Omental fat pad (tissue), 4 donors: ENCODE data around the gene SLC4A2. TPM values are rescaled to one million over a fixed set of nuclear protein-coding genes. Genes with fewer than 3 reads are reported as not detected.

Experiments used
- ATAC-seq: fragments of 150-250 bp; one replicate; pipeline ENCODE4 v1.9.1; 2016; ENCODE audit warnings: mild to moderate bottlenecking, moderate library complexity; ENCODE audit not compliant: low FRiP score
- DNase-seq: peaks from one replicate; pipeline ENCODE4 v3.0.0-alpha.2; 2019; ENCODE audit warnings: low spot score
- CTCF ChIP-seq, 3 donors: fragments of 450-650 bp; IDR thresholded peaks; one replicate each; pipeline ENCODE4 v1.5.1; 2016 to 2017; ENCODE audit warnings: antibody characterized with exemption in 3 of 3, mild to moderate bottlenecking in 3 of 3, moderate library complexity in 2 of 3
- total RNA-seq, 4 donors: library from RNA; depleted of rRNA; stranded (reverse); fragments of >200 nt; gene quantifications; one replicate each; pipeline ENCODE4 v1.1.0, GENCODE V29; 2016

Gene SLC4A2
- total RNA-seq, 4 donors from 2014 or later: 115 to 126 (median 118) TPM

- no peak for TF ChIP-seq CTCF (IDR thresholded peaks at IDR 0.05)
- DNase-seq (no peak), ATAC-seq (no peak)
Observed at GRCh38 chr7:151032936-151033863, 26.2 kb upstream of the SLC4A2 start.

DNA sequence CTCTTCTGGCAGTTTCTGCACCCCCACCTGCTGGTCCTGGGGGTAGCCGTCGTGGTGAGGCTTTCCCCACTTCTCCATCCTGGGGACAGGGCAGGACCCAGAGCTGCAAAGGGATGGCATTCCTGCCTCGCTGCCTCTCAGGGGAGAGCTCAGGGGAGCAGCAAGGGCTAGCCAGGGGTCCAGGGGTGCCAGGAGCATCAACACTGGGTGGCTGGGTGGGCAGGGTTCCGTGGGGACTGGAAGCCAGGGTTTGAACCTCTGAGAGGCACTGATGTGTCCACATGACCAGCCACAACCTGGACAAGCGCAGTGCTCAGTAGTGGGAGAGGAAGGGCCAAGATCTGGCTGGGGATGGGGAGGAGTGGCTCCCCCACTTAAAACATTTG is 25.5 kb upstream of the SLC4A2 start:
- TF ChIP-seq CTCF (IDR thresholded peaks at IDR 0.05): no peak
- DNase-seq: no peak
- no peak for ATAC-seq

DNA sequence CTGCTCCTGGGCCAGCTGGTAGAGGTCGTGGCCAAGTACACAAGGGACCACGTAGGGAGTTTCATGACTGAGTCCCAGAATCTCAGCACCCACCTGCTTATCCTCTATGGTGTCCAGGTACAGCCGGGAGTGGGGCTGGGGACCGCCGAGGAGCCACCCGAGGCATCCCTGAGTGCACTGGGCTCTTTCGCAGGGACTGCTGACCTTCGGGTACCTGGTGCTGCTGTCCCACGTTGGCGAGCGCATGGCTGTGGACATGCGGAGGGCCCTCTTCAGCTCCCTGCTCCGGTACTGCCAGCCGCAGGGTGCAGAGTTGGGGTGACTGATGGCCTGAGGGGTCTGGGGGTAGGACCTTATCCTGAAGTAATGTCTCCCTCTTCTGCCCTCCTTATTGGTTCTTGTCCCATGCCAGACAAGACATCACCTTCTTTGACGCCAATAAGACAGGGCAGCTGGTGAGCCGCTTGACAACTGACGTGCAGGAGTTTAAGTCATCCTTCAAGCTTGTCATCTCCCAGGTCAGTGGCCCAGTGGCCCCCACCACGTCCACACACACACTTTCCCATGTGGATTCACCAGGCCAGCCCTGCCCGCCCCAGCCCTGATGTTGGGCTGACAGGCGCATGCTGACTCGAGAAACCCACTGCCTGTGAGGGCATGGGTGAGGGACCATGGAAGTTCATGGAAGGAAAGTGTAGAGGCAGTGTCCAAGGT is 24.9 kb upstream of the SLC4A2 start:
- TF ChIP-seq CTCF (IDR thresholded peaks at IDR 0.05): no peak
- ATAC-seq: no peak
- DNase-seq: no peak

DNA sequence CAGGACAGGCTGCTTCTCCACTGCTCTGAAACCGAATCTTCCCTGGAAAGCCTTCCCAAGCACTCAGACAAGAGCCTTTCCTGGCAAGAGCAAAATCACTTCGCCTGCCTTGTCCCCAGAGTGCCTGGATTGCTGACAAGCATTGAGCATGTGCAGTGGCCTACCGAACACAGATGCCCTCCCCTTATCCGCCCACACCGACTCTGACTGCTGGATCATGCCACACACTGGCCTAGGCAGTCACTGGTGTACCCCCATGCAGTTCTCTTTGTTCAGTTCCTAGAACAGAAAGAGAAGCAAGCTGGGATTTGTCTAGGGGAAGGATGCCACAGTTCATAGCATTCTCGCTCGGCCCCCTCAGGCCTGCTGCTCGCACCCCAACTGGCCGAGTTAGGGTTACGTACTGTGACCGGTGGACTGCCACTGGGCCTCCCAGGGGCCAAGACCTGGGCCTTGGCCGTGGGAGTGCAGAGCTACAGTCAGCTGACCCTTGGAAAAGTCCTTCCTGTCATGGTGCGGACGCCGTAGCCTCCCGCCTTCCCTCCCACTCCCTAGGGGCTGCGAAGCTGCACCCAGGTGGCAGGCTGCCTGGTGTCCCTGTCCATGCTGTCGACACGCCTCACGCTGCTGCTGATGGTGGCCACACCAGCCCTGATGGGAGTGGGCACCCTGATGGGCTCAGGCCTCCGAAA is 24.2 kb upstream of the SLC4A2 start:
- no peak for TF ChIP-seq CTCF (IDR thresholded peaks at IDR 0.05)
- no peak for DNase-seq
- no peak for ATAC-seq

- DNase-seq (no peak), ATAC-seq (no peak)
- TF ChIP-seq CTCF (IDR thresholded peaks at IDR 0.05): no peak
Observed at GRCh38 chr7:151035902-151036301, 23.5 kb upstream of the SLC4A2 start.

DNA sequence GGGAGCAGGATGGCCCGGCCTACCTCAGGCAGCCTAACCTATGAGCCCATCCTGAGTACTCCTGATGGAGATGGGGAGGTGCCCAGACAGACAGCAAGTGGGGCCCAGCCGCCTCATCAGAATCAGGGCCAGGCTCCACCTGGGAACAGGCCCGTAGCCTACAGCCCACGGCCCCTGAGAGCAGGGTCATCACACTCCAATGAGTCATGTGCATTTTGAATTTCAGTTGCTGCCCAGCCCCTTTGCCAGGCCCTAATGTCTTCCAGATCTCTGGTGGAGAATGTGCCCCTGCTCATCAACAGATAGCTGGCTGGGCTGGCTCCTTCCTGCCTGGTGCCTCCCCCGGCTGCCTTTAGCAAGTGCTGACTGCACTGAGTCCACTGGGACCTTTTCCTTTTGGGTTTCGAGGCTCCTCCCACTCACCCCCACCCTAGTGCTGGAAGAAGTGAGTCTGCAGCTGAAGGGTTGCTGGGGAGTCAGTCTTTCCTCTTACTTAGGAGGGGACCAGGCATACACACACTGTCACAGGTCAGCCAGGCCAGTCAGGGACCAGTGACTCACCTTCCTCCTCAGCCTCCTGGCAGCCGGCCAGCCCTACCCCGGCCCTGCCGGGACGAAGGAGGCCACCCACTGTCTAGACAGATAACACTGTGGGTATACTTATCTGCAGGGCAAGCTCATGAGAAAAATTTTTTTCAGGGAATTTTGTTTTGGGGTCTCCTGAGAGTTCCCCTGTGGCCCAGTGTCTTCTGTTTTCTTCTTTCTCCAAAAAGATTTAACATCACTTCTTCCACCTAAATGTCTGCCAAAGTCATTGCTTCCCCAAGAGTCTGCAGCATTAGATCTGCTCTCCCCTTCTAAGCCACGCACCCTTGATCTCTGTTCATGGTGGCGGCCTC is 20.2 kb upstream of the SLC4A2 start:
- ATAC-seq: peak; percentile 91
- TF ChIP-seq CTCF (IDR thresholded peaks at IDR 0.05): no peak
- peak; percentile 81 for DNase-seq
